ENCODE data around the gene EXT2.

GRCh38 chr11:44143987-44144909, 48.8 kb downstream of the EXT2 start:
- TF ChIP-seq, protein P1, sequence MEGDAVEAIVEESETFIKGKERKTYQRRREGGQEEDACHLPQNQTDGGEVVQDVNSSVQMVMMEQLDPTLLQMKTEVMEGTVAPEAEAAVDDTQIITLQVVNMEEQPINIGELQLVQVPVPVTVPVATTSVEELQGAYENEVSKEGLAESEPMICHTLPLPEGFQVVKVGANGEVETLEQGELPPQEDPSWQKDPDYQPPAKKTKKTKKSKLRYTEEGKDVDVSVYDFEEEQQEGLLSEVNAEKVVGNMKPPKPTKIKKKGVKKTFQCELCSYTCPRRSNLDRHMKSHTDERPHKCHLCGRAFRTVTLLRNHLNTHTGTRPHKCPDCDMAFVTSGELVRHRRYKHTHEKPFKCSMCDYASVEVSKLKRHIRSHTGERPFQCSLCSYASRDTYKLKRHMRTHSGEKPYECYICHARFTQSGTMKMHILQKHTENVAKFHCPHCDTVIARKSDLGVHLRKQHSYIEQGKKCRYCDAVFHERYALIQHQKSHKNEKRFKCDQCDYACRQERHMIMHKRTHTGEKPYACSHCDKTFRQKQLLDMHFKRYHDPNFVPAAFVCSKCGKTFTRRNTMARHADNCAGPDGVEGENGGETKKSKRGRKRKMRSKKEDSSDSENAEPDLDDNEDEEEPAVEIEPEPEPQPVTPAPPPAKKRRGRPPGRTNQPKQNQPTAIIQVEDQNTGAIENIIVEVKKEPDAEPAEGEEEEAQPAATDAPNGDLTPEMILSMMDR (conservative IDR thresholded peaks at IDR 0.05; ENCODE audit: low read depth, low read length) = no peak
- TF ChIP-seq EZH2phosphoT487 (IDR thresholded peaks at IDR 0.05; ENCODE audit: borderline replicate concordance, low read length) = no peak
